H1 (cell line): ENCODE results near the gene PDIA5.

Experiments used
- CEBPB ChIP-seq: IDR thresholded peaks from 2 replicates; pipeline ENCODE4 v1.6.1; 2012; ENCODE audit warnings: low read depth, low read length
- CREB1 ChIP-seq: IDR thresholded peaks from 2 replicates; pipeline ENCODE4 v1.6.1; 2012; ENCODE audit warnings: inconsistent platforms
- CTCF ChIP-seq, 3 experiments: IDR thresholded peaks; 1 replicate in 2 of 3; 2 replicates in 1 of 3; pipeline versions ENCODE4 v1.5.1 to v1.6.1; 2011; ENCODE audit warnings: low read length in 3 of 3, mild to moderate bottlenecking in 3 of 3, inconsistent platforms in 2 of 3, low read depth in 1 of 3, moderate library complexity in 1 of 3; ENCODE audit not compliant: insufficient read depth in 1 of 3; ENCODE audit errors: control extremely low read depth in 1 of 3
- EP300 ChIP-seq, 2 experiments: IDR thresholded peaks; 1 replicate in 1 of 2; 2 replicates in 1 of 2; pipeline ENCODE4 v1.6.1; 2011 to 2012; ENCODE audit warnings: low read depth in 2 of 2, low read length in 2 of 2, mild to moderate bottlenecking in 2 of 2, borderline replicate concordance in 1 of 2, inconsistent platforms in 1 of 2, moderate library complexity in 1 of 2
- JUND ChIP-seq: IDR thresholded peaks from 2 replicates; pipeline ENCODE4 v1.6.1; 2011; ENCODE audit warnings: mild to moderate bottlenecking, improper control_type of control experiment, low read length
- MAX ChIP-seq: IDR thresholded peaks from 2 replicates; pipeline ENCODE4 v1.6.1; 2012; ENCODE audit warnings: inconsistent platforms
- POLR2A ChIP-seq, 2 experiments: IDR thresholded peaks; 1 replicate in 1 of 2; 2 replicates in 1 of 2; pipeline ENCODE4 v1.6.1; 2011; ENCODE audit warnings: low read depth in 2 of 2, low read length in 2 of 2, mild to moderate bottlenecking in 2 of 2; ENCODE audit errors: control extremely low read depth in 1 of 2
- SP1 ChIP-seq: IDR thresholded peaks from 2 replicates; pipeline ENCODE4 v1.6.1; 2011; ENCODE audit warnings: low read depth, low read length

- TF ChIP-seq POLR2A (IDR thresholded peaks at IDR 0.05; ENCODE audit: control extremely low read depth in 1 of 2, low read depth in 2 of 2, low read length in 2 of 2) (no peak), CEBPB (no peak), EP300 (IDR thresholded peaks at IDR 0.05; ENCODE audit: borderline replicate concordance in 1 of 2, low read depth in 2 of 2, low read length in 2 of 2) (no peak), CREB1 (no peak), CTCF (IDR thresholded peaks at IDR 0.05; ENCODE audit: control extremely low read depth in 1 of 3, insufficient read depth in 1 of 3, low read depth in 1 of 3, low read length in 3 of 3) (no peak), MAX (no peak), JUND (no peak), SP1 (no peak)
Observed at GRCh38 chr3:123180791-123181190, 114.0 kb downstream of the PDIA5 start.
